Adrenal gland (tissue), 5 donors: Measurements from ENCODE around the gene ZSCAN31.
"Not testable (repeated sequence)": the region's sequence is repeated elsewhere in the genome, so short reads cannot be mapped to it uniquely, and the experiment has no call there.

Source experiments
- POLR2A ChIP-seq, 2 donors: fragments of 450-650 bp; IDR thresholded peaks; one replicate each; pipeline ENCODE4 v1.6.1; 2017; ENCODE audit warnings: antibody characterized with exemption in 2 of 2, mild to moderate bottlenecking in 2 of 2, moderate library complexity in 1 of 2
- TF ChIP-seq, protein P1 (sequence below), 6 experiments: fragments of 450-650 bp in 4 of 6; fragments of 200-600 bp in 2 of 6; sonication (generic) in 1 of 6; IDR thresholded peaks; 1 replicate in 5 of 6; 2 replicates in 1 of 6; pipeline versions ENCODE4 v1.5.1 to v1.8.0; 2016 to 2021; ENCODE audit warnings: antibody characterized with exemption in 6 of 6, mild to moderate bottlenecking in 2 of 6, moderate library complexity in 1 of 6
- donor health status: DM: no; HTN: no; CAD: no.

DNA sequence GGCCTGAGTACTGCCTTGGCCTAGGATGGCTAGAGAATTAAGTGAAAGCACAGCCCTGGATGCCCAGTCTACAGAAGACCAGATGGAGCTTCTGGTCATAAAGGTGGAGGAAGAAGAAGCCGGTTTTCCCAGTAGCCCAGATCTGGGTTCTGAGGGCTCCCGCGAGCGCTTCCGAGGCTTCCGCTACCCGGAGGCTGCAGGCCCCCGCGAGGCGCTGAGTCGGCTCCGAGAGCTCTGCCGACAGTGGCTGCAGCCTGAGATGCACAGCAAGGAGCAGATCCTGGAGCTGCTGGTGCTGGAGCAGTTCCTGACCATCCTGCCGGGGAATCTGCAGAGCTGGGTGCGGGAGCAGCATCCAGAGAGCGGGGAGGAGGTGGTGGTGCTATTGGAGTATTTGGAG lies 23.6 kb upstream of the ZSCAN31 start:
- TF ChIP-seq, protein P1, sequence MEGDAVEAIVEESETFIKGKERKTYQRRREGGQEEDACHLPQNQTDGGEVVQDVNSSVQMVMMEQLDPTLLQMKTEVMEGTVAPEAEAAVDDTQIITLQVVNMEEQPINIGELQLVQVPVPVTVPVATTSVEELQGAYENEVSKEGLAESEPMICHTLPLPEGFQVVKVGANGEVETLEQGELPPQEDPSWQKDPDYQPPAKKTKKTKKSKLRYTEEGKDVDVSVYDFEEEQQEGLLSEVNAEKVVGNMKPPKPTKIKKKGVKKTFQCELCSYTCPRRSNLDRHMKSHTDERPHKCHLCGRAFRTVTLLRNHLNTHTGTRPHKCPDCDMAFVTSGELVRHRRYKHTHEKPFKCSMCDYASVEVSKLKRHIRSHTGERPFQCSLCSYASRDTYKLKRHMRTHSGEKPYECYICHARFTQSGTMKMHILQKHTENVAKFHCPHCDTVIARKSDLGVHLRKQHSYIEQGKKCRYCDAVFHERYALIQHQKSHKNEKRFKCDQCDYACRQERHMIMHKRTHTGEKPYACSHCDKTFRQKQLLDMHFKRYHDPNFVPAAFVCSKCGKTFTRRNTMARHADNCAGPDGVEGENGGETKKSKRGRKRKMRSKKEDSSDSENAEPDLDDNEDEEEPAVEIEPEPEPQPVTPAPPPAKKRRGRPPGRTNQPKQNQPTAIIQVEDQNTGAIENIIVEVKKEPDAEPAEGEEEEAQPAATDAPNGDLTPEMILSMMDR (IDR thresholded peaks at IDR 0.05): not testable (repeated sequence)
- not testable (repeated sequence) for TF ChIP-seq POLR2A (IDR thresholded peaks at IDR 0.05)
